SU-DHL-6 (cell line): ENCODE measurements around the gene ANKS1A.
A peak's percentile ranks its signal among the peaks of the same experiment; 100 is the strongest.
"Not testable (repeated sequence)": the region's sequence is repeated elsewhere in the genome, so short reads cannot be mapped to it uniquely, and the experiment has no call there.

Experiments used
- H2AFZ ChIP-seq: fragments of 200-600 bp; sonication (generic); 2 replicates; pipeline ENCODE4 v1.6.1; 2014; ENCODE audit warnings: low read depth, mild to moderate bottlenecking, moderate library complexity, mixed read lengths, antibody characterized with exemption, low read length; ENCODE audit not compliant: severe bottlenecking
- H3F3A ChIP-seq: fragments of 200-600 bp; shearing (Covaris generic); 2 replicates; pipeline ENCODE4 v1.6.0; 2016; ENCODE audit warnings: antibody characterized with exemption, mild to moderate bottlenecking; ENCODE audit not compliant: insufficient read depth
- H3K27ac ChIP-seq: fragments of 200-600 bp; sonication (generic); 2 replicates; pipeline ENCODE4 v1.5.1; 2016; ENCODE audit warnings: low read depth, mild to moderate bottlenecking, low read length, moderate library complexity, mixed read lengths
- H3K27me3 ChIP-seq: fragments of 200-600 bp; sonication (generic), shearing (Covaris generic); 2 replicates; pipeline ENCODE4 v1.6.0; 2014; ENCODE audit warnings: mild to moderate bottlenecking, low read length
- H3K36me3 ChIP-seq: fragments of 200-600 bp; sonication (generic); 2 replicates; pipeline ENCODE4 v1.6.1; 2014; ENCODE audit warnings: mild to moderate bottlenecking, low read length, mixed read lengths
- H3K4me2 ChIP-seq: fragments of 300-600, 200-600 bp; shearing (Covaris generic), sonication (generic); 2 replicates; pipeline ENCODE4 v1.6.0; 2014; ENCODE audit warnings: low read length, low read depth, mild to moderate bottlenecking; ENCODE audit not compliant: poor library complexity, severe bottlenecking
- H3K4me3 ChIP-seq: fragments of 200-600 bp; sonication (generic); 2 replicates; pipeline ENCODE4 v1.5.1; 2014; ENCODE audit warnings: antibody characterized with exemption, low read length, mild to moderate bottlenecking, mixed read lengths; ENCODE audit not compliant: insufficient read depth, poor library complexity, severe bottlenecking
- H3K79me2 ChIP-seq: fragments of 200-600 bp; sonication (generic); 2 replicates; pipeline ENCODE4 v1.6.1; 2014; ENCODE audit warnings: mild to moderate bottlenecking, low read length, moderate library complexity; ENCODE audit not compliant: insufficient read depth
- H3K9ac ChIP-seq: fragments of 200-600 bp; sonication (generic); 2 replicates; pipeline ENCODE4 v1.7.0; 2014; ENCODE audit warnings: mild to moderate bottlenecking, low read length
- H3K9me2 ChIP-seq: fragments of 200-600 bp; sonication (generic); replicated peaks from 2 replicates; pipeline ENCODE4 v1.6.1; 2014; ENCODE audit warnings: low read length; ENCODE audit not compliant: insufficient read depth
- H3K9me3 ChIP-seq: fragments of 200-600 bp; sonication (generic); 2 replicates; pipeline ENCODE4 v1.6.1; 2014; ENCODE audit warnings: low read length, mixed read lengths; ENCODE audit not compliant: insufficient read depth
- H4K20me1 ChIP-seq: fragments of 200-600 bp; sonication (generic); 2 replicates; pipeline ENCODE4 v1.6.1; 2014; ENCODE audit warnings: low read depth, mild to moderate bottlenecking, antibody characterized with exemption, low read length, moderate library complexity, mixed read lengths
- EZH2phosphoT487 ChIP-seq: fragments of 200-600 bp; sonication (generic), shearing (Covaris generic); conservative IDR thresholded peaks from 2 replicates; pipeline ENCODE4 v1.6.1; 2018; ENCODE audit warnings: mild to moderate bottlenecking, antibody characterized with exemption, low read length, moderate library complexity, mixed read lengths
- TF ChIP-seq, protein P1 (sequence below): fragments of 200-600 bp; sonication (generic); IDR thresholded peaks from one replicate; pipeline ENCODE4 v1.5.1; 2017; ENCODE audit warnings: antibody characterized with exemption, mild to moderate bottlenecking, low read length, moderate library complexity; ENCODE audit not compliant: insufficient read depth, poor library complexity, severe bottlenecking

Gene ANKS1A, protein sequence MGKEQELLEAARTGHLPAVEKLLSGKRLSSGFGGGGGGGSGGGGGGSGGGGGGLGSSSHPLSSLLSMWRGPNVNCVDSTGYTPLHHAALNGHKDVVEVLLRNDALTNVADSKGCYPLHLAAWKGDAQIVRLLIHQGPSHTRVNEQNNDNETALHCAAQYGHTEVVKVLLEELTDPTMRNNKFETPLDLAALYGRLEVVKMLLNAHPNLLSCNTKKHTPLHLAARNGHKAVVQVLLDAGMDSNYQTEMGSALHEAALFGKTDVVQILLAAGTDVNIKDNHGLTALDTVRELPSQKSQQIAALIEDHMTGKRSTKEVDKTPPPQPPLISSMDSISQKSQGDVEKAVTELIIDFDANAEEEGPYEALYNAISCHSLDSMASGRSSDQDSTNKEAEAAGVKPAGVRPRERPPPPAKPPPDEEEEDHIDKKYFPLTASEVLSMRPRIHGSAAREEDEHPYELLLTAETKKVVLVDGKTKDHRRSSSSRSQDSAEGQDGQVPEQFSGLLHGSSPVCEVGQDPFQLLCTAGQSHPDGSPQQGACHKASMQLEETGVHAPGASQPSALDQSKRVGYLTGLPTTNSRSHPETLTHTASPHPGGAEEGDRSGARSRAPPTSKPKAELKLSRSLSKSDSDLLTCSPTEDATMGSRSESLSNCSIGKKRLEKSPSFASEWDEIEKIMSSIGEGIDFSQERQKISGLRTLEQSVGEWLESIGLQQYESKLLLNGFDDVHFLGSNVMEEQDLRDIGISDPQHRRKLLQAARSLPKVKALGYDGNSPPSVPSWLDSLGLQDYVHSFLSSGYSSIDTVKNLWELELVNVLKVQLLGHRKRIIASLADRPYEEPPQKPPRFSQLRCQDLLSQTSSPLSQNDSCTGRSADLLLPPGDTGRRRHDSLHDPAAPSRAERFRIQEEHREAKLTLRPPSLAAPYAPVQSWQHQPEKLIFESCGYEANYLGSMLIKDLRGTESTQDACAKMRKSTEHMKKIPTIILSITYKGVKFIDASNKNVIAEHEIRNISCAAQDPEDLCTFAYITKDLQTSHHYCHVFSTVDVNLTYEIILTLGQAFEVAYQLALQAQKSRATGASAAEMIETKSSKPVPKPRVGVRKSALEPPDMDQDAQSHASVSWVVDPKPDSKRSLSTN

GRCh38 chr6:34888874-34889555, at the start of gene ANKS1A:
ANKS1A (plus strand) TSS chr6:34889255; CDS start chr6:34889403, 148 bp downstream.
- Histone ChIP-seq H3K4me2 (peak within 1 kb of the TSS; percentile 91), H3K27me3 (no peaks in the 10 kb centered on the region), H3K36me3 (peaks cover 7% of the 10 kb centered on the region; the same call in 1 of the 2 replicates), H3K9me2 (no peaks in the 10 kb centered on the region), H3K27ac (peak within 1 kb of the TSS; percentile 53), H4K20me1 (peaks cover 11% of the 10 kb centered on the region; the same call in 1 of the 2 replicates), H3K4me3 (peak within 1 kb of the TSS; percentile 90), H3K79me2 (peaks cover 50% of the 10 kb centered on the region), H3F3A (peaks cover 22% of the 10 kb centered on the region), H3K9ac (peak within 1 kb of the TSS; percentile 86), H3K9me3 (no peaks in the 10 kb centered on the region), H2AFZ (peak within 1 kb of the TSS; percentile 87)
- TF ChIP-seq, protein P1, sequence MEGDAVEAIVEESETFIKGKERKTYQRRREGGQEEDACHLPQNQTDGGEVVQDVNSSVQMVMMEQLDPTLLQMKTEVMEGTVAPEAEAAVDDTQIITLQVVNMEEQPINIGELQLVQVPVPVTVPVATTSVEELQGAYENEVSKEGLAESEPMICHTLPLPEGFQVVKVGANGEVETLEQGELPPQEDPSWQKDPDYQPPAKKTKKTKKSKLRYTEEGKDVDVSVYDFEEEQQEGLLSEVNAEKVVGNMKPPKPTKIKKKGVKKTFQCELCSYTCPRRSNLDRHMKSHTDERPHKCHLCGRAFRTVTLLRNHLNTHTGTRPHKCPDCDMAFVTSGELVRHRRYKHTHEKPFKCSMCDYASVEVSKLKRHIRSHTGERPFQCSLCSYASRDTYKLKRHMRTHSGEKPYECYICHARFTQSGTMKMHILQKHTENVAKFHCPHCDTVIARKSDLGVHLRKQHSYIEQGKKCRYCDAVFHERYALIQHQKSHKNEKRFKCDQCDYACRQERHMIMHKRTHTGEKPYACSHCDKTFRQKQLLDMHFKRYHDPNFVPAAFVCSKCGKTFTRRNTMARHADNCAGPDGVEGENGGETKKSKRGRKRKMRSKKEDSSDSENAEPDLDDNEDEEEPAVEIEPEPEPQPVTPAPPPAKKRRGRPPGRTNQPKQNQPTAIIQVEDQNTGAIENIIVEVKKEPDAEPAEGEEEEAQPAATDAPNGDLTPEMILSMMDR = no peak
- TF ChIP-seq EZH2phosphoT487 = no peak

- H4K20me1 ChIP-seq = no peaks in the 10 kb centered on the region
- H3K27ac ChIP-seq = no peak overlapping the region
Observed at GRCh38 chr6:34839666-34840352, 49.2 kb upstream of the ANKS1A start.

GRCh38 chr6:34849066-34849465, 40.0 kb upstream of the ANKS1A start:
- not testable (repeated sequence) for H3F3A ChIP-seq, H3K9me3 ChIP-seq, H3K36me3 ChIP-seq, H2AFZ ChIP-seq, H3K27me3 ChIP-seq, H3K9me2 ChIP-seq, H3K4me2 ChIP-seq, H3K27ac ChIP-seq, H3K9ac ChIP-seq, H4K20me1 ChIP-seq, H3K79me2 ChIP-seq, H3K4me3 ChIP-seq

More at GRCh38 chr6:34839666-34840352, 49.2 kb upstream of the ANKS1A start:
- H3K9me2 ChIP-seq = no peaks in the 10 kb centered on the region
- TF ChIP-seq EZH2phosphoT487 = no peak
- TF ChIP-seq, protein P1 = no peak
- peaks cover 4% of the 10 kb centered on the region for H3F3A ChIP-seq
- no peaks in the 10 kb centered on the region for H3K9me3 ChIP-seq
- H3K4me3 ChIP-seq = no peak overlapping the region
- no peaks in the 10 kb centered on the region for H3K79me2 ChIP-seq
- H3K27me3 ChIP-seq = no peaks in the 10 kb centered on the region
- H3K36me3 ChIP-seq = peaks cover 20% of the 10 kb centered on the region; the same call in 1 of the 2 replicates
- H2AFZ ChIP-seq = no peak overlapping the region
- H3K4me2 ChIP-seq = no peak overlapping the region
- no peak overlapping the region for H3K9ac ChIP-seq
